Measurements from ENCODE around the gene ENTPD6. TPM values are rescaled to one million over a fixed set of nuclear protein-coding genes. Genes with fewer than 3 reads are reported as not detected.

ENTPD6 gene
- total and polyA plus RNA-seq, 2 of the 4 experiments (the other 2 are of a cell fraction), result 61.1 to 98.6 TPM

GRCh38 chr20:25193843-25194242 is 1.7 kb upstream of the ENTPD6 start:
- no peak overlapping the region for H3K27ac ChIP-seq (ENCODE audit: insufficient read depth, low read length)
- intact Hi-C loops (cut with micrococcal nuclease) (loop anchor here (2.0 kb wide), 1 partner anchor 55 kb away; the partner anchor contains the start of gene PYGB), in situ Hi-C loops (cut with MboI; ENCODE audit: low sequenced_read_pairs) (loop anchor here (10.0 kb wide), 3 partner anchors 61 to 221 kb away; no protein-coding TSS in a partner anchor), dilution Hi-C loops (cut with HindIII; ENCODE audit: low sequenced_read_pairs, unreplicated experiment) (no loop called here)
- H3K4me1 ChIP-seq (ENCODE audit: control insufficient read depth, insufficient read depth, low read length), result peaks cover 6% of the 10 kb centered on the region
- peaks cover 19% of the 10 kb centered on the region for H4K20me1 ChIP-seq (ENCODE audit: insufficient read depth, low read length)
- no peak for TF ChIP-seq MAFK (IDR thresholded peaks at IDR 0.05; ENCODE audit: low read depth, low read length)
- TF ChIP-seq POLR2A (IDR thresholded peaks at IDR 0.05; ENCODE audit: low read depth, low read length), result no peak
- TF ChIP-seq NFE2L2 (IDR thresholded peaks at IDR 0.05; ENCODE audit: low read depth, low read length), result no peak
- no peak for TF ChIP-seq RFX5 (IDR thresholded peaks at IDR 0.05; ENCODE audit: low read depth, low read length)
- no peak for TF ChIP-seq CEBPB (IDR thresholded peaks at IDR 0.05; ENCODE audit: low read depth, low read length)
- TF ChIP-seq SMC3 (IDR thresholded peaks at IDR 0.05; ENCODE audit: low read depth, low read length), result no peak
- no peak for TF ChIP-seq CHD1 (IDR thresholded peaks at IDR 0.05; ENCODE audit: low read depth, low read length)
- TF ChIP-seq RCOR1 (IDR thresholded peaks at IDR 0.05; ENCODE audit: insufficient replicate concordance, low read length), result no peak
- TF ChIP-seq RAD21 (IDR thresholded peaks at IDR 0.05; ENCODE audit: low read length), result no peak
- TF ChIP-seq BHLHE40 (IDR thresholded peaks at IDR 0.05; ENCODE audit: low read depth, low read length), result no peak
- TF ChIP-seq MAZ (IDR thresholded peaks at IDR 0.05; ENCODE audit: borderline replicate concordance, low read depth, low read length), result no peak
- TF ChIP-seq FOS (IDR thresholded peaks at IDR 0.05; ENCODE audit: low read depth, low read length), result no peak
- TF ChIP-seq, protein P1, sequence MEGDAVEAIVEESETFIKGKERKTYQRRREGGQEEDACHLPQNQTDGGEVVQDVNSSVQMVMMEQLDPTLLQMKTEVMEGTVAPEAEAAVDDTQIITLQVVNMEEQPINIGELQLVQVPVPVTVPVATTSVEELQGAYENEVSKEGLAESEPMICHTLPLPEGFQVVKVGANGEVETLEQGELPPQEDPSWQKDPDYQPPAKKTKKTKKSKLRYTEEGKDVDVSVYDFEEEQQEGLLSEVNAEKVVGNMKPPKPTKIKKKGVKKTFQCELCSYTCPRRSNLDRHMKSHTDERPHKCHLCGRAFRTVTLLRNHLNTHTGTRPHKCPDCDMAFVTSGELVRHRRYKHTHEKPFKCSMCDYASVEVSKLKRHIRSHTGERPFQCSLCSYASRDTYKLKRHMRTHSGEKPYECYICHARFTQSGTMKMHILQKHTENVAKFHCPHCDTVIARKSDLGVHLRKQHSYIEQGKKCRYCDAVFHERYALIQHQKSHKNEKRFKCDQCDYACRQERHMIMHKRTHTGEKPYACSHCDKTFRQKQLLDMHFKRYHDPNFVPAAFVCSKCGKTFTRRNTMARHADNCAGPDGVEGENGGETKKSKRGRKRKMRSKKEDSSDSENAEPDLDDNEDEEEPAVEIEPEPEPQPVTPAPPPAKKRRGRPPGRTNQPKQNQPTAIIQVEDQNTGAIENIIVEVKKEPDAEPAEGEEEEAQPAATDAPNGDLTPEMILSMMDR (conservative IDR thresholded peaks at IDR 0.05; ENCODE audit: low read depth, low read length), result no peak
- no peak for TF ChIP-seq USF2 (IDR thresholded peaks at IDR 0.05; ENCODE audit: low read depth, low read length)
- no peak for TF ChIP-seq MXI1 (IDR thresholded peaks at IDR 0.05; ENCODE audit: borderline replicate concordance, low read depth, low read length)
- TF ChIP-seq, protein P2, sequence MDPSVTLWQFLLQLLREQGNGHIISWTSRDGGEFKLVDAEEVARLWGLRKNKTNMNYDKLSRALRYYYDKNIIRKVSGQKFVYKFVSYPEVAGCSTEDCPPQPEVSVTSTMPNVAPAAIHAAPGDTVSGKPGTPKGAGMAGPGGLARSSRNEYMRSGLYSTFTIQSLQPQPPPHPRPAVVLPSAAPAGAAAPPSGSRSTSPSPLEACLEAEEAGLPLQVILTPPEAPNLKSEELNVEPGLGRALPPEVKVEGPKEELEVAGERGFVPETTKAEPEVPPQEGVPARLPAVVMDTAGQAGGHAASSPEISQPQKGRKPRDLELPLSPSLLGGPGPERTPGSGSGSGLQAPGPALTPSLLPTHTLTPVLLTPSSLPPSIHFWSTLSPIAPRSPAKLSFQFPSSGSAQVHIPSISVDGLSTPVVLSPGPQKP (IDR thresholded peaks at IDR 0.05; ENCODE audit: borderline replicate concordance, low read depth, low read length), result no peak
- no CpG with 5 or more reads among the region's 2 CpGs for WGBS, 2 experiments (ENCODE audit: extremely low coverage in 2 of 2, insufficient read length in 1 of 2)
- no peak overlapping the region for H4K8ac ChIP-seq (ENCODE audit: low read depth in 2 of 2, low read length in 2 of 2)
- H3K56ac ChIP-seq (ENCODE audit: extremely low read depth, insufficient read depth, low read length), result no peak overlapping the region
- POLR2A ChIA-PET (ENCODE audit: unreplicated experiment), result no interaction called here
- CTCF ChIA-PET, result no interaction called here
- no peak overlapping the region for H2AK5ac ChIP-seq (ENCODE audit: low read depth, low read length)
- H3K4me3 ChIP-seq (ENCODE audit: insufficient read depth, low read depth, low read length), result no peak overlapping the region
- ATAC-seq (ENCODE audit: low read depth) (no peak), DNase-seq (no peak)
- no peak overlapping the region for H3K14ac ChIP-seq (replicated peaks; ENCODE audit: low read depth, low read length)
- no peak overlapping the region for H4K91ac ChIP-seq (ENCODE audit: insufficient read depth, low read depth, low read length)
- peaks cover 11% of the 10 kb centered on the region for H3K9me1 ChIP-seq (ENCODE audit: insufficient read depth, low read length)
- H3K9ac ChIP-seq (ENCODE audit: low read depth, low read length), result no peak overlapping the region
- H3K79me1 ChIP-seq (ENCODE audit: low read depth in 1 of 2, low read length in 2 of 2), result peaks cover 22 to 28% of the 10 kb centered on the region in 2 experiments
- H3K4ac ChIP-seq (ENCODE audit: low read depth, low read length), result no peak overlapping the region
- H2AFZ ChIP-seq (replicated peaks; ENCODE audit: low read length, poor library complexity), result no peak overlapping the region
- H3K18ac ChIP-seq (ENCODE audit: low read depth, low read length), result no peak overlapping the region
- H3K9me3 ChIP-seq (ENCODE audit: control insufficient read depth, insufficient read depth, low read length), result no peaks in the 10 kb centered on the region
- no TSS peak for BruUV-seq (replicated peaks)
- H3K4me2 ChIP-seq (ENCODE audit: low read depth, low read length), result no peak overlapping the region
- no peak overlapping the region for H2BK5ac ChIP-seq (ENCODE audit: low read depth, low read length, poor library complexity, severe bottlenecking)
- H2AK9ac ChIP-seq (replicated peaks; ENCODE audit: low read depth, low read length, poor library complexity), result no peak overlapping the region
- no peak overlapping the region for H4K5ac ChIP-seq (ENCODE audit: low read depth, low read length)
- peaks cover 13% of the 10 kb centered on the region for H3K27me3 ChIP-seq (ENCODE audit: control insufficient read depth, insufficient read depth, low read length)
- no peak overlapping the region for H2BK20ac ChIP-seq (ENCODE audit: low read depth, low read length)
- H2BK120ac ChIP-seq (ENCODE audit: low read depth, low read length), result no peak overlapping the region
- no peak overlapping the region for H3K23ac ChIP-seq (ENCODE audit: low read depth, low read length)
- 0 out of 2 replicates have a peak, but pooled peaks cover 2% of the 10 kb centered on the region for H3K36me3 ChIP-seq (ENCODE audit: control insufficient read depth, insufficient read depth, low read length)
- no peak overlapping the region for H2BK15ac ChIP-seq (ENCODE audit: low read depth, low read length)

All from IMR-90 (cell line).